Germinal center (tissue), 1 donor: Measurements from ENCODE around the gene C20orf144.

ENCODE experiments used
- DNase-seq: peaks from one replicate; pipeline ENCODE4 v3.0.0; 2012; ENCODE audit warnings: mixed read lengths, low spot score

Gene C20orf144

GRCh38 chr20:33650111-33650752 is 11.9 kb upstream of the C20orf144 start:
- no peak for DNase-seq

DNA sequence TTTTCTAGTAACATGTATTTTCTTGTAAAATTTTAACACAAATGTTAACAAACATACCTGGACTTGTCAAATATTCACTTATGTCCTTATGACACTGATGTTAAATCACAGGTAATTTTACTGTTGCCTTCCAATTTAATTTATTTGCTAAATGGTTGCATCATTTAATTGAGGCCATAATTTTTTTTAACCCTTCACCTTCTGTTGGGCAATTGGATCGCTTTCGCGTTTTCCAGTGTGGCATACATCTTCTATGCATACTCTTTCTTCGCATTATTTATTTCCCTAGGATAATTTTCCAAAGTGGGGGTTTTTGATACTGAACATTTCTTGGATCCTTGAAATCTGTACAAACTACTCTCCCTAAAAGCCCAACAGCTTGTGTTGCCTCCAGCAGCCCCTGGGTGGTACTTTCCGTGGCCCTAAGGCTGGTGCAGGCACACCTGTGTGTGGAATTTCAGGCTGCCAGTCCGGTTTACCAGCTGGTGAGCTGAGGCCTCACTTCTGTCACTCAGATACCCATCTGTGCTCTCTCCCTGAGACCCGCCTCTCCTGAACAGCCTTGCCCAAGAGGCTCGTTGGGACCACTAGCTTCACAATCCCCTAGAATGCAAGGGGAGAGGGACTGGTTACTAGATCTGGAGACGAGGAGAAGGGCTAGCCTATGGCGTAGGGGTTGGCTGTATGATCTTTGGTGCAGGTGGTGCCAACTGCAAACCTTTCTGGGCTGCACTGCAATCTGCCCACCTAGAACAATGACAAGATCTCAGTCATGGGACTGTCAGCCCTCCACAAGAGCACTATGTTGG is 11.2 kb upstream of the C20orf144 start:
- no peak for DNase-seq

- DNase-seq: no peak
Observed at GRCh38 chr20:33651562-33652048, 10.5 kb upstream of the C20orf144 start.

DNA sequence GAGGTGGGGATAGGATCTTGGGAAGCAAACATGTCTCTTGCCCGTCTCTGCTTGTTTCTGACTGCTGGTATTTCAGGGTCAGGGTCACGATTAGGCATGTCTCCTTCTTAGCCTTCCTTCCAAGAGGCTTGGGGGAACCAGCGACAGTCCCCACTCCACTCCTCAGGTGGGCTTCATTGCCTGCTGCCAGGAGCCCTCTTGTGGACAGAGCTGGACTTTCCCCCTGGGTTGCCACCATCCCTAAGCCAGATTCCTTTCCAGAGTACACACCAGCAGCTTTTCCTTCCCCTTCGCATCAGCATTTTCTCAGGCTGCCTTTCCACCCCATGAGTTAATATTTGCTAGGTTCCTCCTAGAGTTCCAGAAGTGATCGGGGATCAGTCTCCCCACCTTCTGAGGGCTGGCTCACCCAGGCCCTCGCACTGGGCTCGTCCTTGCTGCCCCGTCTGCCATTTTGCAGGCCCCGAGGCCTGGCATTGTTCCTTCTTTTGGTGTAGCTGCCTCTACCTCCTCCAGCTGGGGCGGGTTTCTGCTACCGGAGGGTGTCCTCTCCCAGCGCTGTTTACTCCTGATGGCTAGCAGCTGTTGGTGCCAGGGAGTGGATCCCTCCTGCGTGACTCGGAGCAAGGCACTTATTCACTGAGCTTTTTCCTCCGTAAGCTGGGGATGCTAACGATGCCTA is 8.8 kb upstream of the C20orf144 start:
- peak; percentile 72 for DNase-seq

- DNase-seq: no peak
Observed at GRCh38 chr20:33653900-33654596, 8.1 kb upstream of the C20orf144 start.

GRCh38 chr20:33654680-33655161 is 7.4 kb upstream of the C20orf144 start:
- no peak for DNase-seq

DNA sequence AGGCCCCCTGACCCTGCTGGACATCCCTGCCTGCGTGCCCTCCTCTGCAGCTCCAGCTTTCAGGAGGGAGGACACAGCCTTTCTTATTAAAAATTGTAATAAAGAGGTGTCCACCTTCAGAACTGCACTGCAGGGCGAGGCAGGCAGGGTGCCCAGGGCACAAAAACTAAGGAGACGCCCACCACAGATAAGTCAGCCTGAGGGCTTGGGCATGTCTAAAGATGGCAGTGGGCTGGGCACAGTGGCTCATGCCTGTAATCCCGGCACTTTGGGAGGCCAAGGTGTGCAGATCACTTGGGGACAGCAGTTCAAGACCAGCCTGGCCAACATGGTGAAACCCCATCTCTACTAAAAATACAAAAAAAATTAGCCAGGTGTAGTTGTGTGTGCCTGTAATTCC is 7.0 kb upstream of the C20orf144 start:
- no peak for DNase-seq

DNA sequence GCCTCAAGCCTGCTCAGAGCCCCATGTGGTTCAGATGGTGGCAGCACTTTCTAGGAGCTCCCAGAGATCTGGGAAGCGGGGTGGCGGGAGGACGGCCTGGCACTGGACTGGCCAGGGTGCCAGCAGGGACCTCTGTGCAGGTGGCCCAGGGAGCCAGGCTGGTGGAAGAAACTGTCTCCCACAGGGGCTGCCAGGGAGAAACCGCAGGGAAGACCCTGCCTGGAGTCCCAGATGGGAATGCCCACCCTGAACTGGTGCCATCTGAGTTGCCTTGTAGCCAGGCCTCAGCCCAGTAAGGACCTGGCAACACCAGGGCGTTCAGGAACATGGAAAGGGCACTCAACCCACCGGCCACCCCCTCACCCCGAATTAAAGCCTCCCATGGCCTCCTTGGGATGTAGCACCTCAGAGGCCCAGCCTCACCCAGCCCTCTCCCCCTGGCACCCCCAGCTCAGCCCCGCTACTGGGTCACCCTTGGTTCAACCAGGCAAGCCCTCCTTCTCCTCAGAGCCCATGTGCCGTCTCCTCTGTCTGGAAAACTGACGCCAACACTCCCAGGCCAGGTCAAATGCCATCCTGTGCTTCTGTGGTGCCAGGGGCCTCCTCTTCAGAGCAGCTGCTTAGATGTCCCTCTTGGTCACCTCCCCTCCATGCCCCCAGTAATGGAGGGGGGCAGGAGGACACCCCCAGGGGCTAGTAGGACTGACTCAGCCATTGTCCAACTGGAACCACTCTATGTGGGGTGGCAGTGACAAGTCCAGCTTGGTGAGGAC is 5.9 kb upstream of the C20orf144 start:
- DNase-seq: no peak

DNA sequence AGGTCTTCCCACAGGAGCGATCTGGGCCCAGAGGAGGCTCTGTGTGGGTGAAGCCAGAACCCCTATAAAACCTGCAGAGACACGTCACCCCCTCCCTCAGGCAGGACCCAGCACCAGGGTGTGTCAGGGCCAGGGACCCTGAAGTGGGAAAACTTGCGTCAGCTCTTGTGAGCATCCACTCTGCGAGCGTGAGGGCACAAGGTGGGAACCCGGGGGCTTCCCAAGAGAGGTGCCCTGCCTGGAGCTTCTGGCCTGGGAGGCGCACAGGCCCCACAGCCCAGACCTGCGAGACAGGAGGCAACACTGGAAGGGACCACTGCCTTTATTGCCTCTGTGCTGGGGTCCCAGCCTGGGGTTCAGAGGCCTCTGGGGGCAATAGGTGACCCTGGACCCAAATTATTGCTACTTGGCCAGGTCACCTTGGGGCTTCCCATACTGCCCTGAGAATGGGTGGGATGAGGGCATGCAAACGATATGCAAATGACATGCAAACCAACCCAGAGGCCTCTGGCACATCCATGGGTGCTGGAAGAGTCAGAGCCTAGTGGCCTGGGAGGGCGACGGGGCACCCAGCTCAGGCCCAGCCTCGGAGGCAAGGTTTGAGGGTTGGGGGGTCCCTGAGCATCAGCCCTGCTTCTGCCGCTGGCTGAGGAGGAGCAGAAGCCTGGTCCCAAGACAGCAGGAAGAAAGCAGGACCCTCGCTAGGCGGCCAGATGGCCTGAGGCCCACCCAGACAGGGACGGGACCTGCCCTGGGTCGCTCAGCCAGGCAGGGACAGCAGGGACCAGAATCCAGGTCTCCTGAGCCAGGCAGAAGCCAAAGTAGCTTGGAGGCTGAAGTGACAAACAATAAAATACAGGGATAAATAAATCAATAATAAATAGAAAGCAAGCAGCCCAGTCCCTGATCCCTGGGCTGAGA is 5.1 kb upstream of the C20orf144 start:
- no peak for DNase-seq

GRCh38 chr20:33657704-33658095 is 4.4 kb upstream of the C20orf144 start:
- DNase-seq: no peak

- DNase-seq: no peak
Observed at GRCh38 chr20:33658510-33658909, 3.6 kb upstream of the C20orf144 start.

DNA sequence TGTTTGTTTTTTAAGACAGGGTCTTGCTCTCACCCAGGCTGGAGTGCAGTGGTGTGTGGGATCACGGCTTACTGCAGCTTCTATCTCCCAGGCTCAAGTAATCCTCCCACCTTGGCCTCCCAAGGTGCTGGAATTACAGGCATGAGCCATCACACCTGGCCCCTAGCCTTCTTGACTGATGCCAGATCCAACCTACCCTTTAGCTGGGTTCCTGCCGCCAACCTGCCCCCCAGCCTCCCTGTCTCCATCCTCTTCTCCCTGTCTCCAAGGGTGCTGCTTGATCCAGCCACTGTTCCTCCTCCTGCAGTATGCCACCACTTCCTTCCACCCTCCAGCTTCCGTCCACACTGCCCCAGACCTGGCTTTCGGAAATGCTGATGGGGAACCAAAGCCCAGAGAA is 3.2 kb upstream of the C20orf144 start:
- no peak for DNase-seq

DNA sequence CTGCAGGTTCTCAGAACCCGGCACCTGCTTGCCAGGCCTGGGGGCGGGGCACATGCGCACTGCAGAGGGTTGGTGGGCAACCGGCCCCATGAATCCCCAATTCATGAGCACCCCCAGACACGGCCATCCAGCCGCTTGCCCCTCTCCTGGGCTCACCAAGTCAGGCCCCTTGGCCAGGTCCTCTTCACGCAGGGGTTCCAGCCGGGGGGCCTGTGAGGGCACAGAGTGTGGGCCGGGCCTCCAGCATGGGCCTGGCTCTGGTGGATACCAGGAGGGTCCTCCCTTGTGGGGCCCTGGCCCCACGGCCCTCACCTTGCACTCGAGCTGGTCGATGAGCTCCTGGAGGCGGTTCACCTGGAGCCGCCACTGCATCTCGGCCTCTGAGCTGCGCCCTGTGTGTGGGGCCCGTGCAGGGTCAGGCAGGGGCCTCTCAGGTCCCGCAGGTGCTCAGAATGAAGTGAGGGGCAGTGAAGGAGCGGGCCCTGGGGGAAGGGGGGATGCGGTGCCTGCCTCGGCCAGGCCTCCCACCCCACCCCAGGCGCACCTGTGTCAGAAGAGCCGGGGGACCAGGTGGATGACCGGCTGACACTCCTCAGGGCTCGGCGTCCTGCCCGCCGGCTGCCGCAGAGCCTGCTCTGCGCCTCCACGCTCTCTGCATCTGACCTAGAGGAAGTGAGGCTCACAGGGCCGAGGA is 2.6 kb upstream of the C20orf144 start:
- no peak for DNase-seq

- no peak for DNase-seq
Observed at GRCh38 chr20:33660035-33660684, 2.0 kb upstream of the C20orf144 start.

- DNase-seq: no peak
Observed at GRCh38 chr20:33660685-33661058, 1.5 kb upstream of the C20orf144 start.

GRCh38 chr20:33663161-33664084 is 1.3 kb downstream of the C20orf144 start:
- DNase-seq: peak; percentile 88

GRCh38 chr20:33664085-33664761 is 2.1 kb downstream of the C20orf144 start:
- no peak for DNase-seq

DNA sequence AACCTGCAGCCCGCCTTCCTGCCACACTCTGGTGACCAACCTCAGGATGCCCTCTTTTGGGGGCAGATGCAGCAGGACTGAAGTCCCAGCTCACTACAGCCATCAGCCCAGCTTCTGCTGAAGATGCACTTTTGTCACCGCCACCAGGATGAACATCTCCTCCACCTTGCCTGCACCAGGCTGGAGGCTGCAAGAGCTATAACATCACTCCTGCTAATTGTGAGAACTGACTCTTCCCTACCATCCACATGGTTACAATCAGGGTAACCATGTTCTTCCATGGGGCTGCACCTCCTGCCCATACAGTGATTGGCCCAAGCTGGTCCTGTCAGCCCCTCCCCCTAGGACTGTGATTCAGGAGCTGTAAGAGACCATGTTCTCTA is 2.6 kb downstream of the C20orf144 start:
- DNase-seq: no peak
